ENCODE data around the gene ZC3H10.
"Not testable (repeated sequence)": the region's sequence is repeated elsewhere in the genome, so short reads cannot be mapped to it uniquely, and the experiment has no call there.

The ZC3H10 gene

DNA sequence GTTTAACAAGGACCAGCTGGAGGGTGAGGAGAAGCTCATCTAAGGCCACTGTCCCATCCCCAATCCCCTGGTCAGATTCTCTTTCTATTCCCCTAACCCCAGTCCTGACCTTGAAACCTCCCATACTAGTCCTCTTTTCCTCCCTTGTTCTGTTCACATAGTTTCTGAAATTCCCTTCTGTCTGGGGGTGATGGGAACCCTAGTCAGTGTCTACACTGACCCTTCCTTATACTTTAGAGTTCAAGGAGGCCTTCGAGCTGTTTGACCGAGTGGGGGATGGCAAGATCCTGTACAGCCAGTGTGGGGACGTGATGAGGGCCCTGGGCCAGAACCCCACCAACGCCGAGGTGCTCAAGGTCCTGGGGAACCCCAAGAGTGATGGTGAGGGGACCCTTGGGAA, 36.8 kb downstream of the ZC3H10 start:
- no peak for DNase-seq (ENCODE audit: low read depth)

DNA sequence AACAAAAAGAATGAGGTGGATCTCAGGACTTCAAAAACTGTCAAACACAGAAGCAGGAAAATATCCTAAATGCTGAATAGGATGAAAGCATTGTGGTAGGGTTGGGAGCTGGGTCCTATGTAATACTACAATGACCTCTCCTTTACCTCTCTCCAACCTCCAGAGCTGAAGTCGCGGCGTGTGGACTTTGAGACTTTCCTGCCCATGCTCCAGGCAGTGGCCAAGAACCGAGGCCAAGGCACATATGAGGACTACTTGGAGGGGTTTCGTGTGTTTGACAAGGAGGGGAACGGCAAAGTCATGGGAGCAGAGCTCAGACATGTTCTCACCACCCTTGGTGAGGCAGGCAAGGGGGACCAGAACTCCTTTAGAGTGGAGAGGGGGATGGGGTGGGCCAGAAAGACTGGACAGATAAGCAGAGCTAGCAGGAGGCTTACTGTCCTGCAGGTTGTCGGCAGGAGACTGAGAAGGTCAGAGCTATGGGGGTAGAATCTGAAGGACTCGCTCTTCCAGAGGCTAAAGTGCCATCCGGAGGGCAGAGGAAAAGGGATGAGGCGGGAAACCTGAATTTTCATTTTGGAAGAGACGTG, 37.3 kb downstream of the ZC3H10 start:
- no peak for DNase-seq (ENCODE audit: low read depth)

DNA sequence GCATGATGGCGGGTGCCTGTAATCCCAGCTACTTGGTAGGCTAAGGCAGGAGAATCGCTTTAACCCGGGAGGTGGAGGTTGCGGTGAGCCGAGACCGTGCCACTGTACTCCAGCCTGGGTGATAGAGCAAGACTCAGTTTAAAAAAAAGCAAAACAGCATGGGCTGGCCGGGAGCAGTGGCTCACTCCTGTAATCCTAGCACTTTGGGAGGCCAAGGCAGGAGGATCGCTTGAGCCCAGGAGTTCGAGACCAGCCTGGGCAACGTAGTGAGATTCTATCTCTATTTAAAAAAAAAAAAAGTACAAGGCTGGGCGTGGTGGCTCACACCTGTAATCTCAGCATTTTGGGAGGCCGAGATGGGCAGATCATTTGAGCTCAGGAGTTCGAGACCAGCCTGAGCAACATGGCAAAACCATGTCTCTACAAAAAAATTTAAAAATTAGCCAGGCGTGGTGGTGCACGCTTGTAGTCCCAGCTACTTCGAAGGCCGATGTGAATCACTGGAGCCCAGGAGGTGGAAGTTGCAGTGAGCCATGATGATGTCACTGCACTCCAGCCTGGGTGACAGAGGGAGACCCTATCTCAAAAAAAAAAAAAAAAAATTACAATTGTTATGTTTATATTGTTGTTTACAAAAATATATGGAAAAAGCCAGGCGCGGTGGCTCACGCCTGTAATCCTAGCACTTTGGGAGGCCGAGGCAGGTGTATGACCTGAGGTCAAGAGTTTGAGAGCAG, 38.6 kb downstream of the ZC3H10 start:
- not testable (repeated sequence) for DNase-seq (ENCODE audit: low read depth)

DNA sequence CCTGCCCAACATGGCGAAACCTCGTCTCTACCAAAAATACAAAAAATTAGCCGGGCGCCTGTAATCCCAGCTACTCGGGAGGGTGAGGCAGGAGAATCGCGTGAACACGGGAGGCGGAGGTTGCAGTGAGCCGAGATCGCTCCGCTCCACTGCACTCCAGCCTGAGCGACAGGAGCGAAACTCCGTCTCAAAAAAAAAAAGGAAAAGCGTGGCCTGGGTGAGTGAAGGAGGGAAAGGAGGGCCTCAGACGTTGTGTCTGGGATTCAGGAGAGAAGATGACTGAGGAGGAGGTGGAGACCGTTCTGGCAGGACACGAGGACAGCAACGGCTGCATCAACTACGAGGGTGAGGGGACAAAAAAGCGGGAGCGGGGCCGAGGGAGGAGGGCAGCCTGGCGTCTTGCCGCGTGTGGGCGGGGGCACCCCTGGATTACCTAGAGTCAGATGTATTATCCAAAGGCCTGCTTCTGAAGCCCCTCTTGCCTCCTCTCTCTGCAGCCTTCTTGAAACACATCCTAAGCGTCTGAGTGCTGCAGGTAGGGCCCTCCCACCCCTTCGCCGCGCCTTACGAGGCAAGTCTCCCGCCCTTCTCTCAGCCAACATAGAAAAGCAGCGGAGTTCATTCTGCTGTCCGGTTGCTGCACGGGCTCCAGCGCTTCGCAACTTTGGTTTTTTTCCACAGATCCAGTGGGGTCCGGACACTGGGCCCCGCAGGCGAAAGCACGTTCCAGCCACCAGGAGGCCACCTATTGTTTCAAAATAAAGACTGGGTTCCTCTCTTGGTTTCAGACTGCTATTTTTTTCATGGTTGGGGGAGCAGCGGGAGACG, 39.3 kb downstream of the ZC3H10 start:
- DNase-seq (ENCODE audit: low read depth) = peak; percentile 29

DNA sequence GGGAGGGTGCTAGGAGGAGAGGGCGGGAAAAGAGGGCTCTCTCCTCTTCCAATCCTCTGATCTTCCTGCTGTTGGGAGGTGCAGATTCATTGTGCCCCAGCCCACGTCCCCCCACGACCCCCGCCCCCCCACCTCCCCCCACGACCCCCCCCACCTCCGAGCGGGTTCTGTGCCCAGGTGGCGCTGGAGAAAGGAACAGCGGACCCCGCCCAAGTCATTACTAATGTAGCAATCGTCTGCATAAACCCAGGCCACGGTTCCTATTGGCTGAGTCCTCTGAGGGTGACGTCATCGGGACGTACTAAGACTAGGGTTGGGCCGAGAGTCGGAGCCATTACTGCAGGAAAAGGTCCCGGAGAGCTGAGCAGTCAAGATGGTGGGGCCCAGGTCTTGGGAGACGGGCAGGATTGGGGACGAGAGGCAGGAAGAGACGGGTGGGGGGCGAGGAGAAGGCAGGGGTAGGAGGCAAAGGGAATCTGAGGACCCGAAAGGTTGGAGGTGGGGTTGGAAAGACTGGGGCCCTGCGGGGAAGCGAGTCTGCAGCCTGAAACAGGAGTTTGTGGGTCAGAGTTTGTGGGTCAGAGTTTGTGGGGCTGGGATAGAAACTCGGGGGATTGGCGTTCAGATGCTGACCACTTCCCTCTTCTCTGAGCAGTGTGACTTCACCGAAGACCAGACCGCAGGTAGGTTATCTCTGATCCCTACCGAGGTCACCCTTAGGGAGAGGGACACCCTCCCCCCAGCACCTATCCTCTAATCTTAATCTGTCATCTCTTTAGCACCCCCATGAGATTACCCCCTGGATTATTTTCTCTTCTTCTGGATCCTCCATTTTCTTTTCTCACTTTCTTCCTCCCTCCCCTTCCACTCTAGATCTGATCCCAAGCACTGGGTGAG, 40.2 kb downstream of the ZC3H10 start, which contains the start of gene MYL6:
MYL6 (plus strand) TSS at position 331 of the 897 bp plus-strand sequence; CDS start at position 374, 43 bp downstream.
- DNase-seq (ENCODE audit: low read depth) = peak; percentile 79

DNA sequence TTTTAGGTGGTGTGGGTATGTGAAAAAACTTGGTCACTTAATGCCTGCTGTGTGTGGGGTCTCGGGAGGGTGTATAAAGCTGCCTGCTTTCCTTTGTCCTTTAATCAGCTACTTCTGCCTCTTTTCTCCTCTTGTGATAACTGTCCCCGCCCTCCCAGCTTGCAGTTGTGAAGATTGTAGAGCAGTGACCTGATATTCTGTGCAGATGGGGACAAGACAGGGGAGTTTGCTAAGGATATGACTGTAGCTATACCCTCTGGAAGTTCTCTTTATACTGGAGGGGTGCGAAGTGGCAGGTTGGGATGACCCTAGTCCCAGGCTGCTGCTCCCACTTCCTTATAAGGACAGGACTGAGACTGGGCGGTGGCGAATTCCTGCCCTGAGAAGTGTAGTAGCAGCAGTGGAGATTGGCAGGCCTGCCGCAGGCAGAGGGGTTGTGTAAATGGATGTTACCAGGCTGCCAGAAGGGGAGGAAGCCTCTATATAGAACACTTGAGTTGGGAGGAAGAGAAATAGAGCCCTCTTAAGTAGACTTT, 40.9 kb downstream of the ZC3H10 start:
- DNase-seq (ENCODE audit: low read depth) = no peak

DNA sequence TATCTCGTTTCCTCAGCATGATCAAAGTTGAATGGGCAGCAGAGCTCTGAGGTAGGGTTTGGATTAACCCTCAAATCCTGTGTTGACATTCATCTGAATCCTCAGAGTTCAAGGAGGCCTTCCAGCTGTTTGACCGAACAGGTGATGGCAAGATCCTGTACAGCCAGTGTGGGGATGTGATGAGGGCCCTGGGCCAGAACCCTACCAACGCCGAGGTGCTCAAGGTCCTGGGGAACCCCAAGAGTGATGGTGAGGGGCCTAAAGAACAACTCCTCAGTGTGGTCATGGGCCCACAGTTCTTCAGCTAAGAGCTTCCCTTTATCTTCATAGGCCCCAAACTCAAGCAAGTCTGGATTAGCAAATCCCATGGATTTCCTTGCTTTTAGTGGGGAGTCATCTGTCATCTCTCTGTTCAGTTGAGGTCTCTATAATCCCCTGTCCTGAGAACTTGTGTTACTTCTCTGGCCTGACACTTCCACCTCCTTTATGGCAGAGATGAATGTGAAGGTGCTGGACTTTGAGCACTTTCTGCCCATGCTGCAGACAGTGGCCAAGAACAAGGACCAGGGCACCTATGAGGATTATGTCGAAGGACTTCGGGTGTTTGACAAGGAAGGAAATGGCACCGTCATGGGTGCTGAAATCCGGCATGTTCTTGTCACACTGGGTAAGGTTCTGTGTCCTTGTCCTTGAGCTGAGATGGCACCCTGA, 41.6 kb downstream of the ZC3H10 start:
- DNase-seq (ENCODE audit: low read depth) = no peak

DNA sequence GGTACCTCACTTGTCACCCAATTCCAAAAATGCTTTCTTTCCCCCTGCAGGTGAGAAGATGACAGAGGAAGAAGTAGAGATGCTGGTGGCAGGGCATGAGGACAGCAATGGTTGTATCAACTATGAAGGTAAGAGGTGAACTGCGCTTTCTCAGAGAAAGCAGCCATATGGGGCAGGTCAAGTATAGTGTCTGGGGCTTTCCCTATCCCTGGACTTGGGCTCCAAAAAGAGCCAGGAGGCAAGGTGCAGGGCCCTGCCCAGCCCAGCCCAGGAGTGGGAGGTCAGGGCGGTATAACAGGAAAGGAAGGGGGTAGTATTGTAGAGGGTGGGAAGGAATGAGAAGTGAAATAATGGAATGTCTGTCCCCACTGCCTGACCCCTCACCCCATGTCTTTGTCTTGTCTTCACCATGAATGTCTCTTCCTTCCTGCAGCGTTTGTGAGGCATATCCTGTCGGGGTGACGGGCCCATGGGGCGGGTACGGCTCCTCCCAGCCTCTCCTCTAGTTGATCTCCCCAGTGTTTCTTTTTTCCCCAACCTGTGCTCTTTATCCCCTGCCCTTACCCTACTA, 42.2 kb downstream of the ZC3H10 start:
- peak; percentile 33 for DNase-seq (ENCODE audit: low read depth)

DNA sequence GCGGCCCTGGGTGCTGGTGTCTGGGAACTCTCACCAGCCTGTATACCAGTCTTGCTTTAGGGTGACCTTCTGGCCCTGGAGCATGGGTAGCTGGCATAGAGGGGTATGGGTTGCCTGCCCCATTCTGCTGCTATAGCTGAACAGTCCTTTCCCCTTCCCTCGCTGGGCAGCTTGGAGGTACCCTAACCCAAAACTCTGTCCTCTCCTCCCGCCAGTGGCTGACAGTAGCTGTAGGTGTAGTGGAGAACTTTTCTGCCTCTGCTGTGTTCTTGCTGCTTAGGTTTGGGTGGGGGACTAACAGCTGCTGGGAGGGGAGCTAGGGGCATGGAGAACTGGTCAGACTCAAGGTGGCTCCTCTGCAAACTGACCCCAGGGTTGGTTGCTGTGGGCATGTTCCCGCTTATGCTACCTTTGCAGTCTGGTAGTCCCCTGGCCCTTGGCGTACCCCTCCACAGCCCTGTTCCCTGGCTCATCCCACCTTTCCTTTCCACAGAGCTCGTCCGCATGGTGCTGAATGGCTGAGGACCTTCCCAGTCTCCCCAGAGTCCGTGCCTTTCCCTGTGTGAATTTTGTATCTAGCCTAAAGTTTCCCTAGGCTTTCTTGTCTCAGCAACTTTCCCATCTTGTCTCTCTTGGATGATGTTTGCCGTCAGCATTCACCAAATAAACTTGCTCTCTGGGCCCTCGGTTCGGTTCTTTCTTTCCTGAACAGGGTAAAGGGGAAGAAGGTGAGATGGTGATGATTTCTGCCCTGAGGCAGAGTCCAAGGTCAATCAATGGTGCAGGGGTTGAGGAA, 43.0 kb downstream of the ZC3H10 start:
- DNase-seq (ENCODE audit: low read depth) = no peak

DNA sequence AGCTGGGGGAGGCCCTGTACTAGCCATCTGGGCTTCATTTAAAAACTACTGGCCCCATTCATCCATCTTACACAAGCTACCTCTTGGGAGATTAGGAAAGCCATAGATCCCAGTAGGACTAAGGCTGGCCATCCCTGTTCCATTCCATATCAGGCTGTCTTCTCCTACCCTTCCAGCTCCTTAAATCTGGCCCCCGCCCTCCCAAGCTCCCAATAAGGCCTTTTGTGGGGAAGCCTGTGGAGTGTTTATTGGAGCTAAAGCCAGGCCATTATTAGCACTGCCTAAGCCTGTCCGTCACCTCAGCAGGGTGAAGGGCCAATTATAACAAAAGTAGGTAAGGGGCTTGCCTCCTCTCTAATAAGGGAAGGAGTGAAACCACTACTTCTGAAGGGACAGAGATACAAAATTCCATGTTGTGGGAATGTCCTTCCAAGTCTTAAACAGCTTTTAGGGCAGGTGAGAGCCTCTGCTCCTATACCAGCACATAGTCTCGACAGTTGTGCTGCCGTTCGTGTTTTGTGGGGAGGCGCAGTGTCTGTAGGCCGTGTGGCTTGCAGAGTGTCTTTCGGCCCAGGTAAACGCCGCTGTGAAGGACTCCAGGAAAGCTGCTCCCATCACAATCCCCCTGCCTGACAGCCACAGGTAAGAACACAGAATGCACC, 43.8 kb downstream of the ZC3H10 start:
- DNase-seq (ENCODE audit: low read depth) = no peak

DNA sequence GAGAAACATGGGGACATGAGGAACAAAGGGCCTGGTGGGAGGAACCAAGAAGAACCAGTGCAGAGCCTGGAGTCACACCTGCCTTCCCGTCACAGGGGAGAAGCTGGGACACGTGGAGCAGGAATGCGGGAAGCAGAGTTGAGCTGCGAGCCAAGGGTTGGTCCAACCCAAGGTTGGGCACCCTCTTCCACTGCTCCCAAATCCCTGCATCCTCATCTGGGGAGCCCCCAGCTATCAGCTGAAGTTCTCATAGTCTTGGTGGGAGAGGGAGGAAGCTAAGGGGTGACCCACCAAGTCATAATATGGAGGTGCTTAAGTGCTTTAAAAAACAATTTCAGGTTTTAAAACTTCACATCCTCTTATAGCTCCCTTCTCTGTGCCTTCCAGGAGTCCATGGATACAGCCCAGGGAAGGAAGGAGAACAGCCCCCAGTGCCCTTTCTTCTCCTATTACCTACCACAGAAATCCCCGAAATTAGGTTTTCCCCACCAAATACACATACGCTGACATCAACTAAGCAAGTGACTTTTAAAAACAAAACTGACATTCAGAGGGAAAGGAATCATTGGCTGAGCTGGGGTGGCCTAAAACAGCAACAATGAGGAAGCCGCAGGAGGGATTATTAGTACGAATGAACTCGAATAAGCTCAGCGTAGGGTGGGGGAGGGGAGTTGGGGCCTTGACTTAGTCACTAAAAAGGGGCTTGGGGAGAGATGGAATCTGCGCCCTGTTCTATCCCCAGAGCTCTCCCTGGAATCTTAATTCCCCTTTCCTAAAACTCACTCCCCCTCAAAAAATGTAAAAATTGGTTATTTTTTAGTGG, 44.6 kb downstream of the ZC3H10 start:
- no peak for DNase-seq (ENCODE audit: low read depth)

DNA sequence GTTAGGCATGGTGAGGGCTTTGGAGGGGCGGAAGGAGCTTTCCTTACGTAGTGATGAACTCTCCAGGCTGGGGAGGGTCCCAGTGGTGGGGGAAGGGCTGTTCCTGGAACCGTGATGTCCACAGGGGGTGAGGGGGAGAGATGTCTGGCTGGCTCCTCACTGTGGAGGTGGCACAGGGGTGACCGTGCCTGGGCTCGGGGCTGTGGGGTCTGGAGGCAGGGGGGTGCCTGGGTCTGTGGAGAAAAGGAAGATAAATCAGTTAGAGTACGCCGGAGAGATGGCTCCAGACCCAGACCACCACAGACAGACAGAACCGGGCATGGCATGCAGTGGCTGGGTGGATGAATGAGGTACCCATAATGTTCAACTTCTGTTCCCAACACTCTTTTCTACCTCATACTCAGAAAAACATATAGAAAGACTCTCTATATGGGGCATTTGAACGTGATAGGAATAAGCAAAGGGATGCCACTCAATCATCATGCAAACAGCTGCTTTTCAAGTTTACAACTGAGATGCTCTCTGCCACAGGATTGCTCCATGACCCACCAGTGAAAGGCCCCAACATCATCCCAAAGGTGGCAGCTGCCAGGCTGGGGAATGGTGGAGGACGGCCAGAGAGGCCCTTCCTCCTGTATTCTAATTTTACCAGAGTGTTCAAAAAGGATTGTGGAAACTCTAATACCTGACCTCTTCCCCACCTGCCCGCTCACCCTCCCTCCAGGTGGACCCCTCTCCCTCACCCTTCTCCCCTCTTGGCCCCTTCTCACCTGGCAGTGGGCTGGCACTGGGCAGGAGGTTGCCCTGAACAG, 45.7 kb downstream of the ZC3H10 start:
- no peak for DNase-seq (ENCODE audit: low read depth)

DNA sequence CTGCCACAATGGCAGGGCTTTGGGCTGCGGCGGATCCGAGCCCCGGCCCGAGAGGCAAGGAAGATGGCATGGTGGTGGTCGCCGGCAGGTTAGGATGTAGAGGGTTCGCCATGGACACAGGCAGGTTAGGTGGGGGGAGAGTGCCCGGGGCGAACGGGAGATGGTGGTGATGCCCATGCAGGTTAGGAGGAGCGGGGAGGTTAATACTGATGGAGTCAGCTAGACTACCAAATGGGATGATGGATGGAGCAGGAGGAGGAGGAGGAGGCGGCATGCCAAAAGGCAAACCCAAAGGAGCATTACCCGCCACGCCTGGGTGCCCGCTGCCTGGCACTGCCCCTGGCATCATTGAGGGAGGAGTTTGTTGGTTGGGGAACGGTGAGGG, 46.3 kb downstream of the ZC3H10 start:
- no peak for DNase-seq (ENCODE audit: low read depth)

DNA sequence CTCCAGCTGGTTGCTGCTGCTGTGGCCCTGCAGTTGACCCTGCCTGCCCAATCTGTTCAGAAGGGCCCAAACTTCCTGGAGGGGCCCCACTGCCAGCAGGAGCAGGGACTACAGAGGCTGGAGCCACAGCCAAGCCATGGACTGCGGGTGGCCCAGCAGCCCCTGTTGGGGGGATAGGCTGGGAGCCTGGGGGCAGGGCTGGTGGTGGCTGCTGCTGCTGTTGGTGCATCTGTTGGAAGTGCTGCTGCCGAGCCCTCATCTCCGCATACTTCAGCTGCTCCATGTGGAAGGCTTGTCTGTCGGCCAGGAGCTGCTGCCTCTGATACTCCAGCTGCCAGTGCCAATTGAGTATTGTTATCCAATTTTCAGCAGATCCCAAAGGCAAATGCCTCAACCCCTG, 47.3 kb downstream of the ZC3H10 start:
- DNase-seq (ENCODE audit: low read depth) = no peak

DNA sequence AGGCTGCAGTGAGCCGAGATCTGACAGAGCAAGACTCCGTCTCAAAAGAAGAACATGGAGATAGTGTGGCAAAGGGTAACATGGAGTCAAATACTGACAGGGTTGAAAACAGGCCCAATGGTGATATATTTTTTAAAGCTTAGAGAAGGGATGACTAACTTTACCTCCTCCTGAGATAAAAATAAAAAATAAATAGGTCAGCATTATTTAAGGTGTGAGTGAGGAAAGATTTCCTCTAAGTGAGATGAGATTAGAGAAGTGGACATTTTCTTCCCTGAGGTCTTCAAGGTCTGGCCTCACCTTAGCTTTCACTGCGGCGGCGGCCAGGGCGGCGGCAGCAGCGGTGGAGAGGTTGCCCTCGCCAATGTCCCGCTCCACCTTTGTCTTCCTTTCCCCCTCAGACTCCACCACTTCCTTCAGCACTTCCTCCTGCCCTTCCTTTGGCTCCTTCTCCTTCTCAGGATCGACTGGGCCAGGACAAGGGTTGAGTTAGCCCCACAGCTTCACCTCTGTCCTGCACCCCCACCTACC, 51.2 kb downstream of the ZC3H10 start:
- DNase-seq (ENCODE audit: low read depth) = no peak

DNA sequence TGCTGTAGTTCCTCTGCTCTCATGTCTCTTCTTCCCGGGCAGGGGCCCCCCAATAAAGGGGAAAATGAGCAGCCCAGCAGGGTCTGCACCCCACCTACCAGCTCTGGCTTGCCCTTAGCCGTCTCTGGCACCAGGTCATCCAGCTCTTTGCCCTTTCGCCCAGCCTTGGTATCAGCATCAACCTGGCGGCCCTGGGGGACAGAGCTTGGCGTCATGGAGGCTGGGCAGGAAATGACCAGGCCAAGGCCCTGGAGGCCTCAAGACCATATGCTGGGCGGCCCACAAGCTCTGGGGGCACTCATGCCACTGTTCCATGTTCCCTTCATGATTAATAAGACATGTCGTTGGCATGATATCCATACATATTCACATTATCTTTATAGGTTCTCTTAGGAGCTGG, 54.8 kb downstream of the ZC3H10 start:
- DNase-seq (ENCODE audit: low read depth) = no peak

Measured in activated T-helper 9 cell treated with anti-CD3 and anti-CD28 coated beads, Interleukin-2, amount 50 U/mL, for 16 hours (primary cell).